SU-DHL-6 (cell line): ENCODE measurements around the gene CCDC186.

ENCODE experiments used
- CTCF ChIP-seq: fragments of 200-600 bp; sonication (generic); IDR thresholded peaks from one replicate; pipeline ENCODE4 v1.5.1; 2017; ENCODE audit warnings: antibody characterized with exemption, mild to moderate bottlenecking, low read length, moderate library complexity; ENCODE audit not compliant: insufficient read depth, poor library complexity, severe bottlenecking
- EZH2phosphoT487 ChIP-seq: fragments of 200-600 bp; sonication (generic), shearing (Covaris generic); conservative IDR thresholded peaks from 2 replicates; pipeline ENCODE4 v1.6.1; 2018; ENCODE audit warnings: mild to moderate bottlenecking, antibody characterized with exemption, low read length, moderate library complexity, mixed read lengths

GRCh38 chr10:114179148-114179547 lies 5.1 kb upstream of the CCDC186 start, which contains the start of gene TDRD1:
- TF ChIP-seq EZH2phosphoT487 (no peak), CTCF (no peak)
